Keratinocyte (primary cell): ENCODE results near the gene COL11A2. TPM values are rescaled to one million over a fixed set of nuclear protein-coding genes. Genes with fewer than 3 reads are reported as not detected.
"Not testable (repeated sequence)": the region's sequence is repeated elsewhere in the genome, so short reads cannot be mapped to it uniquely, and the experiment has no call there.

Experiments
- DNase-seq: peaks from one replicate; pipeline ENCODE4 v3.0.0-alpha.2; 2011; ENCODE audit warnings: low read depth, missing footprints, low spot score
- FAIRE-seq: peaks from 2 replicates; lab custom pipeline; 2011; peaks lifted over from hg19 to GRCh38; lab: Jason Lieb, UNC
- H2AFZ ChIP-seq: 2 replicates; pipeline ENCODE4 v1.6.0; 2012; ENCODE audit warnings: low read length, control low read depth, inconsistent platforms; ENCODE audit not compliant: control insufficient read depth
- H3K27ac ChIP-seq: 2 replicates; pipeline ENCODE4 v1.5.1; 2011; ENCODE audit warnings: low read length; ENCODE audit not compliant: control insufficient read depth, insufficient read depth
- H3K27me3 ChIP-seq: 3 replicates; pipeline ENCODE4 v1.6.0; 2011; ENCODE audit warnings: low read length; ENCODE audit not compliant: control insufficient read depth, insufficient read depth; ENCODE audit errors: extremely low read depth
- H3K36me3 ChIP-seq, 2 experiments: 2 replicates in 1 of 2; 3 replicates in 1 of 2; pipeline ENCODE4 v1.5.1; 2011; ENCODE audit warnings: low read length in 2 of 2, mild to moderate bottlenecking in 1 of 2; ENCODE audit not compliant: control insufficient read depth in 2 of 2, insufficient read depth in 2 of 2; ENCODE audit errors: extremely low read depth in 1 of 2
- H3K4me1 ChIP-seq: 3 replicates; pipeline ENCODE4 v1.5.1; 2011; ENCODE audit warnings: low read length; ENCODE audit not compliant: control insufficient read depth, insufficient read depth; ENCODE audit errors: extremely low read depth
- H3K4me2 ChIP-seq: 3 replicates; pipeline ENCODE4 v1.6.0; 2011; ENCODE audit warnings: low read depth, low read length; ENCODE audit not compliant: control insufficient read depth, insufficient read depth; ENCODE audit errors: extremely low read depth
- H3K4me3 ChIP-seq, 3 experiments: fragments of 200-600 bp in 1 of 3; sonication (generic) in 1 of 3; 2 replicates in 2 of 3; 3 replicates in 1 of 3; pipeline ENCODE4 v1.5.1; 2011 to 2016; ENCODE audit warnings: low read length in 3 of 3, mild to moderate bottlenecking in 3 of 3, control low read depth in 2 of 3, inconsistent platforms in 1 of 3, low read depth in 1 of 3, mixed read lengths in 1 of 3, mixed run types in 1 of 3, moderate library complexity in 1 of 3; ENCODE audit not compliant: control insufficient read depth in 2 of 3, insufficient read depth in 2 of 3; ENCODE audit errors: extremely low read depth in 1 of 3
- H3K79me2 ChIP-seq: 2 replicates; pipeline ENCODE4 v1.6.0; 2012; ENCODE audit warnings: low read length; ENCODE audit not compliant: control insufficient read depth, insufficient read depth
- H3K9ac ChIP-seq: 3 replicates; pipeline ENCODE4 v1.6.0; 2011; ENCODE audit warnings: low read length; ENCODE audit not compliant: control insufficient read depth, insufficient read depth; ENCODE audit errors: extremely low read depth
- H3K9me1 ChIP-seq: 3 replicates; pipeline ENCODE4 v1.6.0; 2011; ENCODE audit warnings: low read length; ENCODE audit not compliant: control insufficient read depth, insufficient read depth; ENCODE audit errors: extremely low read depth
- H3K9me3 ChIP-seq: 2 replicates; pipeline ENCODE4 v1.5.1; 2012; ENCODE audit warnings: low read depth, low read length; ENCODE audit not compliant: control insufficient read depth
- H4K20me1 ChIP-seq: 3 replicates; pipeline ENCODE4 v1.6.0; 2011; ENCODE audit warnings: low read length; ENCODE audit not compliant: control insufficient read depth, insufficient read depth; ENCODE audit errors: extremely low read depth
- CTCF ChIP-seq, 3 experiments: IDR thresholded peaks in 1 of 3; conservative IDR thresholded peaks in 1 of 3; optimal IDR thresholded peaks in 1 of 3; 2 replicates in 2 of 3; 3 replicates in 1 of 3; pipeline versions ENCODE3 to v1.5.1; 2011; ENCODE audit warnings: low read length in 3 of 3, mild to moderate bottlenecking in 3 of 3, moderate library complexity in 2 of 3, control low read depth in 1 of 3, inconsistent platforms in 1 of 3; ENCODE audit not compliant: insufficient read depth in 2 of 3; ENCODE audit errors: extremely low read depth in 1 of 3
- EZH2 ChIP-seq: IDR thresholded peaks from one replicate; pipeline ENCODE4 v1.6.1; 2012; ENCODE audit warnings: inconsistent platforms, mild to moderate bottlenecking, low read length, moderate library complexity
- dilution Hi-C: fragments of 300-500 bp; cut with MboI; formaldehyde crosslinking; loops from one replicate; pipeline ENCODE4 v1.7.0; 2020; ENCODE audit warnings: low sequenced_read_pairs; ENCODE audit not compliant: extremely low pct_ligation_motif_present
- polyA plus RNA-seq, 5 experiments: library from polyadenylated mRNA; depleted of rRNA in 3 of 5; stranded (reverse) in 3 of 5; stranded (forward) in 1 of 5; unstranded in 1 of 5; fragments of >200 nt; gene quantifications; 1 replicate in 1 of 5; 2 replicates in 3 of 5; 3 replicates in 1 of 5; pipeline versions ENCODE4 v1.2.1 to v1.2.3, GENCODE V29; 2011 to 2012; ENCODE audit warnings: missing spikeins in 2 of 5, low read depth in 1 of 5, low replicate concordance in 1 of 5

Gene COL11A2
- polyA plus RNA-seq, 1 donor (not counting 4 experiments of a cell fraction or from before 2014, with no cell fraction given): 0.08 TPM

DNA sequence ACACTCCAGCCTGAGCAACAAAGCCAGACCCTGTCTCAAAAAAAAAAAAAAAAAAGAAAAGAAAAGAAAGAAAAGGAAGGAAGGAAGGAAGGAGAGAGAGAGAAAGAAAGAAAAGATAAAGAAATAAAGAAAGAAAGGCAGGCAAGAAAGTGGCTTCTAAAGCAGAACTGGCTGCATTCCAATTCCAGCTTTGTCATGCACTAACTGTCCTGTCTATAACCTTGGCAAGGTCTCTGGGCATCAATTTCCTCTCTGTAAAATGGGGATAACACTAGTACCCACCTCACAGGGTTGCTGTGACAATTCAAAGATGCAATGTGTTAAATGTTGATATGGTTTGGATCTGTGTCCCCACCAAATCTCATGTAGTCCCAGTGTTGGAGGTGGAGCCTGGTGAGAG is 44.1 kb upstream of the COL11A2 start:
- dilution Hi-C loops: no loop called here
- FAIRE-seq: no peak
- H3K27me3 ChIP-seq: peaks cover 7% of the 10 kb centered on the region

DNA sequence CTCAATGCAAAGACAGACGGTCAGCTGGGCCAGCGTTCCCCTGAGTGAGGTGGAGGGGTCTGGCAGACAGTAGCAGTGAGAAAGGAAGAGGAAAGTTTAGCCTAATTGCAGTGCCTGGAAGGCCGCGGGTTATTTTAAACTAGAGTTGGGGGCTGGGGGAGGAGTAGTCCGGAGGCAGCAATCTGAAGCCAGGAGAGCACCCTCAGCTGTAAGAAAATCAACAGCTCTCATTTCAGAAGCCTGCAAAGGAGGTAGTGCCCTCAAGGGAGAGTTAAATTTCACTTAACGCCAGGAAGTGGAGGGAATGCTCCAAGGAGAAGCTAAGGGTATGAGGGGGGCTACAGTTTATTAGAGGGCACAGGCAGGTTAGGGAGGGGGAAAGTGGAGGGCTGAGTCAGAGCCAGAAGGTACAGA is 43.0 kb upstream of the COL11A2 start:
- Histone ChIP-seq H3K27me3 (peaks cover 7% of the 10 kb centered on the region), H3K4me2 (no peak overlapping the region), H3K9ac (no peak overlapping the region), H3K9me1 (no peaks in the 10 kb centered on the region), H3K79me2 (no peaks in the 10 kb centered on the region), H2AFZ (no peak overlapping the region), H3K27ac (no peak overlapping the region), H3K4me1 (no peaks in the 10 kb centered on the region), H3K4me3 (no peak overlapping the region), H3K36me3 (no peaks in the 10 kb centered on the region), H4K20me1 (no peaks in the 10 kb centered on the region), H3K9me3 (no peaks in the 10 kb centered on the region)
- DNase-seq (no peak), FAIRE-seq (no peak)
- dilution Hi-C loops: no loop called here
- TF ChIP-seq CTCF (optimal IDR thresholded peaks at IDR 0.05 in 1 of 3, IDR thresholded peaks at IDR 0.05 in 1 of 3, conservative IDR thresholded peaks at IDR 0.05 in 1 of 3; ENCODE audit: extremely low read depth in 1 of 3, insufficient read depth in 2 of 3, low read length in 3 of 3) (no peak), EZH2 (no peak)

More for the DNA sequence above, 44.1 kb upstream of the COL11A2 start:
- Histone ChIP-seq H3K4me3 (no peak overlapping the region), H3K36me3 (no peaks in the 10 kb centered on the region), H3K4me2 (no peak overlapping the region), H4K20me1 (no peaks in the 10 kb centered on the region), H3K9me1 (no peaks in the 10 kb centered on the region), H3K4me1 (no peaks in the 10 kb centered on the region), H3K9ac (no peak overlapping the region), H3K27ac (no peak overlapping the region), H3K9me3 (no peaks in the 10 kb centered on the region), H3K79me2 (no peaks in the 10 kb centered on the region), H2AFZ (no peak overlapping the region)
- DNase-seq: no peak
- TF ChIP-seq CTCF (optimal IDR thresholded peaks at IDR 0.05 in 1 of 3, IDR thresholded peaks at IDR 0.05 in 1 of 3, conservative IDR thresholded peaks at IDR 0.05 in 1 of 3; ENCODE audit: extremely low read depth in 1 of 3, insufficient read depth in 2 of 3, low read length in 3 of 3) (no peak), EZH2 (no peak)

DNA sequence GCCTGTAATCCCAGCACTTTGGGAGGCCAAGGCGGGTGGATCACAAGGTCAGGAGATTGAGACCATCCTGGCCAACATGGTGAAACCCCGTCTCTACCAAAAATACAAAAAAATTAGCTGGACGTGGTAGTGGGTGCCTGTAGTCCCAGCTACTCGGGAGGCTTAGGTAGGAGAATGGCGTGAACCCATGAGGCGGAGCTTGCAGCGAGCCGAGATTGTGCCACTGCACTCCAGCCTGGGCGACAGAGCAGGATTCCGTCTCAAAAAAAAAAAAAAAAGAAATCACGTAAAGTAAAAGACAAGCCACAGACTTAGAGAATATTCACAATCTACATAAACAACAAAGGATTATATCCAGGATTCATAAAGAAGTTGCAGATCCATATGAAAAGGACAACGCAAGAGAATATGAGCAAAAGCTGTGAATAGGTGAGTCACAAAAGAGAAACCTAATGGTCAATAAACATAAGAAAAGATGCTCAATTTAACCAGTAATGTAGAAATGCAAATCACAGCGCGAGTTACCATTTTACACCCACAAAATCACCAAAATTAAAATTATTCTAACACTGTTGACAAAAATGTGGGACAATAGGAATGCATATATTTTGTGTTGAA is 34.3 kb upstream of the COL11A2 start:
- DNase-seq, H3K4me3 ChIP-seq, H3K36me3 ChIP-seq, H3K9ac ChIP-seq, H3K27me3 ChIP-seq, H2AFZ ChIP-seq, H3K4me2 ChIP-seq, H4K20me1 ChIP-seq, H3K9me3 ChIP-seq, dilution Hi-C loops, H3K4me1 ChIP-seq, H3K27ac ChIP-seq, FAIRE-seq, H3K79me2 ChIP-seq, H3K9me1 ChIP-seq: not testable (repeated sequence)
